Subcutaneous preadipocyte (primary cell): Measurements from ENCODE around the gene INSL4. TPM values are rescaled to one million over a fixed set of nuclear protein-coding genes. Genes with fewer than 3 reads are reported as not detected.

ENCODE experiments used
- small RNA-seq: library from RNA; depleted of rRNA; stranded (forward); fragments of <200 nt; gene quantifications from one replicate; pipeline ENCODE3, GENCODE V24; 2012
- total RNA-seq: library from RNA; depleted of rRNA; stranded (reverse); fragments of >200 nt; gene quantifications from 2 replicates; pipeline ENCODE4 v1.2.3, GENCODE V29; 2012

Gene INSL4
- not detected in 2 replicates for total RNA-seq

DNA sequence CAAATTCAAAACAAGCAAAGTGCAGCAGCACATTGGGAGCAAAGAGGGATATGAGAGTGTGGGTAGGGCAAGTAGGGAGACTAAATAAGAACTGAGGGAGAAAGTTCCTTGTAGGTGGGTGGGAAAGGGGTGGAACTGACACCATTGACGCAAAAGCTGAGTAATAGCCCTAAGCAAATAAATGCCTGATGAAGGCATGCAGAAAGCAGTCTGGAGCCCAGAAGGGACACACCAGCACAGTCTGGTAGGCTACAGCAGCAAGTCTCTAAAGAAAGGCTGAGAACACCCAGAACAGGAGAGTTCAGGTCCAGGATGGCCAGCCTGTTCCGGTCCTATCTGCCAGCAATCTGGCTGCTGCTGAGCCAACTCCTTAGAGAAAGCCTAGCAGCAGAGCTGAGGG lies at the start of gene INSL4:
TSS of gene INSL4 (plus strand) at position 208 of the 400 bp plus-strand sequence. CDS start at position 313, 105 bp downstream.

DNA sequence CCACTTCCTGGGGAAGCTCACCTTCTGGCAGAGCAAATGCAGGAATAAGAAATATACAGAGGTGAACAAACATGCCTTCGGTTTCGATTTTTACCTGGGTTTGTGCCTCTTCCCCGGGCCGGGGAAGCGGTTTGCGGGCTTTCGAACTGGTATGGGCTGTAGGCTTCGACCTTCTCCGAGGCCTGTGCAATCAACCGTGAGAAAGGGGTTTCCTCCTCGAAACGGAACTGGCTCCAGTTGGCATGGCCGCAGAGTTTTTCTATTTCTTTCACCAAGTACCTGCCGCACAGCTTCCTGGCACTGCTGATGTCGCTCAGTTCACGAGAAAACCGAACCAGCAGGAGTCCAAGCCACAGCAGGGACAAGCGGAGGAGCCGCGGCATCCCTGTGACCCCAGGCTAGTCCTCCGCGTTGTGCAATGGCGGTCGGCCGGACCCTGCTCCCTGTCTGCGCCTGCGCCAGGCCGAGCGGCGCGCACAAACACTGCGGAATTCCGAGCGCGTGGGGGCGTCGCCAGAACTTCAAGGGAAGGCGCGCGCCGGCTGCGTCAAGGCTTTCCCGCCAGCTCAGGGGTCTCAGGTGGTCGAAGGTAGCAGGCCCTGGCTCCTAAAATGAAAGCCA lies 45.9 kb upstream of the INSL4 start, which contains the start of gene INSL6:
TSS of gene INSL6 (minus strand) at position 420 of the 621 bp plus-strand sequence. CDS start at position 383, 37 bp downstream.

Small RNA genes within 50 kb of the gene (small RNA-seq; reads per million reads assigned to genes)
- gene AL133547.1, result not detected

Other genes with a start within 250 kb of the INSL4 start
- 5.5 and 5.9 TPM in 2 replicates for gene JAK2, start 246.1 kb upstream of the INSL4 start, total RNA-seq
- gene INSL6, start 45.8 kb upstream of the INSL4 start, total RNA-seq, result not detected in 2 replicates
- gene RLN2, start 73.3 kb downstream of the INSL4 start, total RNA-seq, result not detected in 2 replicates
- not detected in 2 replicates for gene RLN1, start 108.5 kb downstream of the INSL4 start, total RNA-seq
- 13.2 and 17.6 TPM in 2 replicates for gene PLGRKT, start 206.5 kb downstream of the INSL4 start, total RNA-seq
- 1.8 TPM in 1 of 2 replicates, not detected in the other for gene CD274, start 219.1 kb downstream of the INSL4 start, total RNA-seq